Measurements from ENCODE around the gene WDR5B. TPM values are rescaled to one million over a fixed set of nuclear protein-coding genes. Genes with fewer than 3 reads are reported as not detected.
"Not testable (repeated sequence)": the region's sequence is repeated elsewhere in the genome, so short reads cannot be mapped to it uniquely, and the experiment has no call there.

WDR5B gene
- total and polyA plus RNA-seq, 2 experiments from 2014 or later: 1.9 to 8.2 TPM

- no peak overlapping the region for H3K27ac ChIP-seq
- DNase-seq (ENCODE audit: low spot score): no peak
- no peaks in the 10 kb centered on the region for H4K20me1 ChIP-seq (ENCODE audit: insufficient read depth, poor library complexity, severe bottlenecking)
- H2AFZ ChIP-seq: no peak overlapping the region
- H3K27me3 ChIP-seq: no peaks in the 10 kb centered on the region
- no peaks in the 10 kb centered on the region for H3K36me3 ChIP-seq (replicated peaks; ENCODE audit: insufficient read depth, low read depth)
- peaks cover 31% of the 10 kb centered on the region for H3K79me2 ChIP-seq
- WGBS (ENCODE audit: low lambda C conversion rate, missing lambda C conversion rate): 75% methylated on average over 3 of the region's 3 CpGs
- H3K4me2 ChIP-seq: no peak overlapping the region
- no peaks in the 10 kb centered on the region for H3K9me2 ChIP-seq (replicated peaks; ENCODE audit: insufficient read depth)
- H3K4me1 ChIP-seq (ENCODE audit: insufficient read depth): no peaks in the 10 kb centered on the region
- H3K4me3 ChIP-seq: no peak overlapping the region
- no peaks in the 10 kb centered on the region for H3K9me3 ChIP-seq (ENCODE audit: low read depth)
- TF ChIP-seq EZH2phosphoT487 (IDR thresholded peaks at IDR 0.05; ENCODE audit: low read depth, severe bottlenecking, unreplicated experiment) (no peak), EZH2 (IDR thresholded peaks at IDR 0.05; ENCODE audit: borderline replicate concordance) (no peak), CTCF (IDR thresholded peaks at IDR 0.05; ENCODE audit: poor library complexity) (no peak)
Measured at GRCh38 chr3:122451371-122451770, 35.5 kb upstream of the WDR5B start.

GRCh38 chr3:122448218-122448617, 32.4 kb upstream of the WDR5B start:
- H3K4me1 ChIP-seq (ENCODE audit: insufficient read depth): not testable (repeated sequence)
- H3K79me2 ChIP-seq: peaks cover 18% of the 10 kb centered on the region

GRCh38 chr3:122444491-122444887, 28.6 kb upstream of the WDR5B start:
- not testable (repeated sequence) for H4K20me1 ChIP-seq (ENCODE audit: insufficient read depth, poor library complexity, severe bottlenecking); H3K9me2 ChIP-seq (replicated peaks; ENCODE audit: insufficient read depth); H3K9me3 ChIP-seq (ENCODE audit: low read depth); DNase-seq (ENCODE audit: low spot score); H2AFZ ChIP-seq; H3K4me3 ChIP-seq; H3K36me3 ChIP-seq (replicated peaks; ENCODE audit: insufficient read depth, low read depth); H3K4me1 ChIP-seq (ENCODE audit: insufficient read depth); H3K27me3 ChIP-seq
- Histone ChIP-seq H3K27ac (peak overlapping the region; percentile 79), H3K4me2 (peak overlapping the region; percentile 35), H3K79me2 (peaks cover 18% of the 10 kb centered on the region)
- WGBS (ENCODE audit: low lambda C conversion rate, missing lambda C conversion rate): 88% methylated on average over 5 of the region's 5 CpGs

More at GRCh38 chr3:122448218-122448617, 32.4 kb upstream of the WDR5B start:
- not testable (repeated sequence) for H3K27ac ChIP-seq; H2AFZ ChIP-seq; H3K9me2 ChIP-seq (replicated peaks; ENCODE audit: insufficient read depth); DNase-seq (ENCODE audit: low spot score); H3K4me2 ChIP-seq; H3K27me3 ChIP-seq; H3K4me3 ChIP-seq; H3K9me3 ChIP-seq (ENCODE audit: low read depth); H3K36me3 ChIP-seq (replicated peaks; ENCODE audit: insufficient read depth, low read depth); H4K20me1 ChIP-seq (ENCODE audit: insufficient read depth, poor library complexity, severe bottlenecking)
- WGBS (ENCODE audit: low lambda C conversion rate, missing lambda C conversion rate): 97% methylated on average over 6 of the region's 6 CpGs

- WGBS (ENCODE audit: low lambda C conversion rate, missing lambda C conversion rate): 68% methylated on average over 11 of the region's 11 CpGs
- Histone ChIP-seq H3K79me2 (peaks cover 18% of the 10 kb centered on the region), H3K27ac (peak overlapping the region; percentile 90), H3K4me2 (peak overlapping the region; percentile 55)
- not testable (repeated sequence) for H3K9me3 ChIP-seq (ENCODE audit: low read depth); H2AFZ ChIP-seq; H3K4me3 ChIP-seq; H3K36me3 ChIP-seq (replicated peaks; ENCODE audit: insufficient read depth, low read depth); H3K27me3 ChIP-seq; H4K20me1 ChIP-seq (ENCODE audit: insufficient read depth, poor library complexity, severe bottlenecking); H3K9me2 ChIP-seq (replicated peaks; ENCODE audit: insufficient read depth); H3K4me1 ChIP-seq (ENCODE audit: insufficient read depth)
- DNase-seq (ENCODE audit: low spot score): peak; percentile 55
Measured at GRCh38 chr3:122443762-122444490, 28.1 kb upstream of the WDR5B start.

GRCh38 chr3:122443090-122443489, 27.2 kb upstream of the WDR5B start:
- H3K36me3 ChIP-seq (replicated peaks; ENCODE audit: insufficient read depth, low read depth): no peaks in the 10 kb centered on the region
- H3K27ac ChIP-seq: peak overlapping the region; percentile 90
- H3K9me3 ChIP-seq (ENCODE audit: low read depth): no peaks in the 10 kb centered on the region
- H3K27me3 ChIP-seq: no peaks in the 10 kb centered on the region
- peak overlapping the region; percentile 55 for H3K4me2 ChIP-seq
- no peaks in the 10 kb centered on the region for H4K20me1 ChIP-seq (ENCODE audit: insufficient read depth, poor library complexity, severe bottlenecking)
- H3K4me3 ChIP-seq: no peak overlapping the region
- no peak for TF ChIP-seq EZH2 (IDR thresholded peaks at IDR 0.05; ENCODE audit: borderline replicate concordance)
- no peaks in the 10 kb centered on the region for H3K9me2 ChIP-seq (replicated peaks; ENCODE audit: insufficient read depth)
- H3K4me1 ChIP-seq (ENCODE audit: insufficient read depth): no peaks in the 10 kb centered on the region
- peak; percentile 13 for DNase-seq (ENCODE audit: low spot score)
- peaks cover 18% of the 10 kb centered on the region for H3K79me2 ChIP-seq
- no peak overlapping the region for H2AFZ ChIP-seq
- WGBS (ENCODE audit: low lambda C conversion rate, missing lambda C conversion rate): 50% methylated on average over 10 of the region's 10 CpGs
